ENCODE measurements around the gene TNRC6A. TPM values are rescaled to one million over a fixed set of nuclear protein-coding genes. Genes with fewer than 3 reads are reported as not detected.

Gene TNRC6A
- total and polyA plus RNA-seq, 2 of the 13 experiments (the other 11 are each of a cell fraction or from before 2014, with no cell fraction given): 30.9 to 43.6 TPM

GRCh38 chr16:24845726-24846547, 116.5 kb downstream of the TNRC6A start, which contains the start of gene SLC5A11 (continued):
- peak; percentile 45; the same call in 1 of the 2 replicates for TF ChIP-seq PRDM10 (CRISPR knock-in tag; IDR thresholded peaks at IDR 0.05; ENCODE audit: low read depth)
- TF ChIP-seq ZNF614 (CRISPR knock-in tag; IDR thresholded peaks at IDR 0.05; ENCODE audit: borderline replicate concordance): peak; percentile 56; the same call in 1 of the 2 replicates
- TF ChIP-seq PHF21A (CRISPR knock-in tag; IDR thresholded peaks at IDR 0.05): 0 out of 2 replicates have a peak, but pooled peaks have one; percentile 27
- 0 out of 2 replicates have a peak, but pooled peaks have one; percentile 21 for TF ChIP-seq RXRB (CRISPR knock-in tag; IDR thresholded peaks at IDR 0.05; ENCODE audit: borderline replicate concordance)
- 0 out of 2 replicates have a peak, but pooled peaks have one; percentile 9 for TF ChIP-seq NFE2 (CRISPR knock-in tag; IDR thresholded peaks at IDR 0.05)
- TF ChIP-seq DPF2 (CRISPR knock-in tag; IDR thresholded peaks at IDR 0.05; ENCODE audit: borderline replicate concordance, low read depth): peak; percentile 36
- TF ChIP-seq NR2F6 (IDR thresholded peaks at IDR 0.05): 0 out of 2 replicates have a peak, but pooled peaks have one; percentile 31
- TF ChIP-seq NR2F6 (CRISPR knock-in tag; IDR thresholded peaks at IDR 0.05): peak; percentile 23; the same call in 1 of the 2 replicates
- TF ChIP-seq ZBTB37 (CRISPR knock-in tag; IDR thresholded peaks at IDR 0.05): no peak
- no peak for TF ChIP-seq TFDP1 (CRISPR knock-in tag; IDR thresholded peaks at IDR 0.05; ENCODE audit: borderline replicate concordance)
- TF ChIP-seq ETV6 (CRISPR knock-in tag; conservative IDR thresholded peaks at IDR 0.05): 0 out of 2 replicates have a peak, but pooled peaks have one; percentile 30
- TF ChIP-seq ZNF563 (CRISPR knock-in tag; IDR thresholded peaks at IDR 0.05): peak; percentile 37; the same call in 1 of the 2 replicates
- TF ChIP-seq SNRNP70 (IDR thresholded peaks at IDR 0.05; ENCODE audit: low read depth, low read length): no peak
- TF ChIP-seq SALL1 (CRISPR knock-in tag; IDR thresholded peaks at IDR 0.05): peak; percentile 84
- peak; percentile 38; the same call in 1 of the 2 replicates for TF ChIP-seq ERF (CRISPR knock-in tag; IDR thresholded peaks at IDR 0.05)
- TF ChIP-seq NCOA1 (CRISPR knock-in tag; IDR thresholded peaks at IDR 0.05): peak; percentile 69; the same call in 1 of the 2 replicates
- TF ChIP-seq HDAC2 (CRISPR knock-in tag; IDR thresholded peaks at IDR 0.05): peak; percentile 82
- no peak for TF ChIP-seq SMAD3 (CRISPR knock-in tag; IDR thresholded peaks at IDR 0.05)
- 0 out of 2 replicates have a peak, but pooled peaks have one; percentile 18 for TF ChIP-seq HMG20A (CRISPR knock-in tag; IDR thresholded peaks at IDR 0.05; ENCODE audit: borderline replicate concordance)
- TF ChIP-seq MIER2 (CRISPR knock-in tag; IDR thresholded peaks at IDR 0.05): peak; percentile 72; the same call in 1 of the 2 replicates
- TF ChIP-seq ZMYM3 (CRISPR knock-in tag; IDR thresholded peaks at IDR 0.05): peak; percentile 69
- TF ChIP-seq ZMYM2 (CRISPR knock-in tag; IDR thresholded peaks at IDR 0.05): peak; percentile 95
- no peak for TF ChIP-seq NFRKB (IDR thresholded peaks at IDR 0.05)
- 0 out of 2 replicates have a peak, but pooled peaks have one; percentile 77 for TF ChIP-seq CHD4 (IDR thresholded peaks at IDR 0.05; ENCODE audit: borderline replicate concordance, low read length)
- peak; percentile 84 for TF ChIP-seq CEBPG (CRISPR knock-in tag; IDR thresholded peaks at IDR 0.05)
- 0 out of 2 replicates have a peak, but pooled peaks have one; percentile 88 for TF ChIP-seq DNMT1 (CRISPR knock-in tag; IDR thresholded peaks at IDR 0.05)
